Nephron (organoid): ENCODE measurements around the gene EFNB2.

ENCODE experiments used
- H3K27ac Mint-ChIP-seq, 3 experiments: 2 replicates each; pipeline ENCODE4 v1.8.0; 2020; ENCODE audit warnings: mixed read lengths in 3 of 3, mild to moderate bottlenecking in 2 of 3, moderate library complexity in 1 of 3
- H3K27me3 Mint-ChIP-seq: 2 replicates; pipeline ENCODE4 v1.8.0; 2021; ENCODE audit warnings: low read depth, mild to moderate bottlenecking, moderate library complexity, mixed read lengths
- H3K36me3 Mint-ChIP-seq: 2 replicates; pipeline ENCODE4 v1.8.0; 2020; ENCODE audit warnings: low read depth, mixed read lengths
- H3K4me1 Mint-ChIP-seq: 2 replicates; pipeline ENCODE4 v1.8.0; 2020; ENCODE audit warnings: mixed read lengths
- H3K4me3 Mint-ChIP-seq, 3 experiments: 2 replicates each; pipeline ENCODE4 v1.8.0; 2020; ENCODE audit warnings: mild to moderate bottlenecking in 3 of 3, mixed read lengths in 3 of 3, moderate library complexity in 2 of 3
- H3K9me3 Mint-ChIP-seq: 2 replicates; pipeline ENCODE4 v1.8.0; 2020; ENCODE audit warnings: mixed read lengths
- TF ChIP-seq, protein P1 (sequence below), 3 experiments: fragments of 200-600 bp; sonication (generic); IDR thresholded peaks; one replicate each; pipeline ENCODE4 v1.5.0; 2021; ENCODE audit warnings: antibody characterized with exemption in 3 of 3; ENCODE audit not compliant: unreplicated experiment in 3 of 3

EFNB2 gene

DNA sequence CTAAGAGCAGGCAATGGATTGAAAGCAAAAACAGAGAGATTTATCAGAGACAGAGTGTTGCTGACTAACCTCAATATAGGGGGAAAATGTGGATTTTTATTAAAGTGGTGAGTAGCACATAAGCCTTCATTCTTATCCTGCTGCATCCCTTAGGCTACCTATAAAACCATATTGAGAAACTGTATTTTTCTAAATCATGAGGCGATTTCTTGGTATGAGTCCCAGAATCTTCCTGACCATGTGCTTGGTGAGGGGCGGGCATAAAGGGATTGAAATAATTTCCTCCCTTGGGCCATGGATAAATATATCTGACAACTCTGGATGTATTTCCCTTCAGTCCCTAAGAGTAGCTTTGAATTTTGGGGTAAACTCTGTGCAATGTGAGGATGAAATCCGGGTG is 72.8 kb downstream of the EFNB2 start:
- H3K4me1 Mint-ChIP-seq: no peaks in the 10 kb centered on the region
- H3K36me3 Mint-ChIP-seq: peaks cover 3% of the 10 kb centered on the region
- H3K27ac Mint-ChIP-seq: no peak overlapping the region
- peaks cover 9% of the 10 kb centered on the region for H3K27me3 Mint-ChIP-seq
- TF ChIP-seq, protein P1, sequence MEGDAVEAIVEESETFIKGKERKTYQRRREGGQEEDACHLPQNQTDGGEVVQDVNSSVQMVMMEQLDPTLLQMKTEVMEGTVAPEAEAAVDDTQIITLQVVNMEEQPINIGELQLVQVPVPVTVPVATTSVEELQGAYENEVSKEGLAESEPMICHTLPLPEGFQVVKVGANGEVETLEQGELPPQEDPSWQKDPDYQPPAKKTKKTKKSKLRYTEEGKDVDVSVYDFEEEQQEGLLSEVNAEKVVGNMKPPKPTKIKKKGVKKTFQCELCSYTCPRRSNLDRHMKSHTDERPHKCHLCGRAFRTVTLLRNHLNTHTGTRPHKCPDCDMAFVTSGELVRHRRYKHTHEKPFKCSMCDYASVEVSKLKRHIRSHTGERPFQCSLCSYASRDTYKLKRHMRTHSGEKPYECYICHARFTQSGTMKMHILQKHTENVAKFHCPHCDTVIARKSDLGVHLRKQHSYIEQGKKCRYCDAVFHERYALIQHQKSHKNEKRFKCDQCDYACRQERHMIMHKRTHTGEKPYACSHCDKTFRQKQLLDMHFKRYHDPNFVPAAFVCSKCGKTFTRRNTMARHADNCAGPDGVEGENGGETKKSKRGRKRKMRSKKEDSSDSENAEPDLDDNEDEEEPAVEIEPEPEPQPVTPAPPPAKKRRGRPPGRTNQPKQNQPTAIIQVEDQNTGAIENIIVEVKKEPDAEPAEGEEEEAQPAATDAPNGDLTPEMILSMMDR (IDR thresholded peaks at IDR 0.05; ENCODE audit: unreplicated experiment in 3 of 3): no peak
- H3K9me3 Mint-ChIP-seq: no peaks in the 10 kb centered on the region
- H3K4me3 Mint-ChIP-seq: no peak overlapping the region

DNA sequence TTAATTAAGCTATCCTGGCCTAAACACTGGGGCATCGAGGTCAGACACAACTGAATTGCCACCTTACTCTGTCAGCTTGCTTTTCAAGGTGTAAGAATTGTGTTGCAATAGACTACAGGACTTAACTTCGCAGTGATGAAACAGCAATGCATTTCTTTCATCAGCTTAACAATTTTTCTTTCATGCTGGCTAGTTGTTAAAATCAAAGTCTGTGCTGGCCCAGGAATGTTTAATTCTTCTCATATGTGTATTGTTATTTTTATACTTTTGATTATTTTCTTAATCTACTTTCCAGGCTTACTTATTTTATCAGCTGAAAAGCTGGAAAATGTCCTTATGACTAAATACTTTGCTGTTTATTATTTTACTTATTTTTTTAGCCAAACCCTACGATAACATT is 79.7 kb downstream of the EFNB2 start:
- Mint-ChIP-seq H3K27me3 (peaks cover 3% of the 10 kb centered on the region), H3K27ac (no peak overlapping the region), H3K4me3 (no peak overlapping the region), H3K9me3 (no peaks in the 10 kb centered on the region), H3K36me3 (no peaks in the 10 kb centered on the region), H3K4me1 (no peaks in the 10 kb centered on the region)
- TF ChIP-seq, protein P1 (IDR thresholded peaks at IDR 0.05; ENCODE audit: unreplicated experiment in 3 of 3): no peak

DNA sequence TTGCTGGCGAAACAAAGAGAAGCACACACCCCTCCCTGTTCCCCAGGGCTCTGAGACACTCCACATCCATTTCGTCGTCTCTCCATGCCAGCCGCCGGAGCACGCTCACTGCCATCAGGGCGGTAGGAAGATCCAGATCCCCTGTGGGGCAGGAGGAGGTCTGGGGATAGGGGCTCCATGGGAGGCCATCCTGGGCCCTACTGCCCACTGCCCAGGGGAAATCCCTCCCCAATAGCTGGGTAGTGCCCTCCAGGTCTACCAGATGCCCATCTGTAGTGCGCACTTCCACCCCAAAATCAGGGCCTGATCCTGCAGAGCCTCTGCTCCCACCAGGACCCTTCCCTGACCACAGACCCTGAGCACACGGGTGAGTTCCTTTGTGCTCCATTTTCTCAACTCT is 80.3 kb downstream of the EFNB2 start:
- H3K9me3 Mint-ChIP-seq: no peaks in the 10 kb centered on the region
- no peak overlapping the region for H3K4me3 Mint-ChIP-seq
- no peak overlapping the region for H3K27ac Mint-ChIP-seq
- H3K4me1 Mint-ChIP-seq: no peaks in the 10 kb centered on the region
- no peaks in the 10 kb centered on the region for H3K36me3 Mint-ChIP-seq
- TF ChIP-seq, protein P1 (IDR thresholded peaks at IDR 0.05; ENCODE audit: unreplicated experiment in 3 of 3): no peak
- peaks cover 3% of the 10 kb centered on the region for H3K27me3 Mint-ChIP-seq

DNA sequence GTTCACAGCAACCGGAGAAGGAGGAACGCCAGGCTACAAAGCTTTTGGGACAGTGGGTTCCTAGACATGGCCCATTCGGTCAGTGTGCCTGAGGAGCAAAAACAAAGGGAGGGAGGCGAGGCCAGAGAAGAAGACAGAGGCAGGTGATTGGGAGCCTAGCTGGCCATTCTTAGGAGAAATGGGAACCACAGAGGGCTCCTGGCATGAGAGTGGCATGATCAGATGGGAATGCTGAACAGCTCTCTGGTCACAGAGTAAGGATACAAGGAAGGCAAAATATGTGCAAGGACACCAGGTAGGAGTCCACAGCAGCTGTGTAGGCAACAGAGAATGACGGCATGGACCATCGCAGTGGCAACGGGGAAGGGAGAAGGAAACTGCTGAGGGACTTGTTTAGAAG is 82.4 kb downstream of the EFNB2 start:
- Mint-ChIP-seq H3K36me3 (no peaks in the 10 kb centered on the region), H3K9me3 (no peaks in the 10 kb centered on the region), H3K27me3 (peaks cover 6% of the 10 kb centered on the region), H3K27ac (no peak overlapping the region), H3K4me3 (no peak overlapping the region), H3K4me1 (no peaks in the 10 kb centered on the region)
- TF ChIP-seq, protein P1 (IDR thresholded peaks at IDR 0.05; ENCODE audit: unreplicated experiment in 3 of 3): no peak

DNA sequence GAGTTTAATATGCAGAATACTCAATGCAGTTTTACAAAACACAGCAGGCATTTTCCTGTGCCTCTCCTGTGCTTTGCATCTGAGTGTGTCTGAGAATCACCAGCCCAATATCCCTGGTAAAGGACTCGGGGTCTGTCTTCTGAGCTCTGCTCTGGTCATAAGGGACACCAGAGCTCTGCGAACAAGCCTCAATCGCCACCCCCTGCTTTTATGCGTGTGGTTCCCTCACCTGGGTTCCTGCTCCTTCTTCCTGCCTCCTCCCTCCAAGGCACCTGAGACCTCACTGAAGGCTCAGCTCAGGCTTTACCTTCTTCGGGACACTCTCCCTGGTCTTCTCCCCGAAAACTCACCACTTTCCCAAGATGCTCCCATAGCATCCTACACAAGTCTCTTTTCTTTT is 84.5 kb downstream of the EFNB2 start:
- H3K4me3 Mint-ChIP-seq: no peak overlapping the region
- no peaks in the 10 kb centered on the region for H3K9me3 Mint-ChIP-seq
- no peak overlapping the region for H3K27ac Mint-ChIP-seq
- TF ChIP-seq, protein P1 (IDR thresholded peaks at IDR 0.05; ENCODE audit: unreplicated experiment in 3 of 3): no peak
- no peaks in the 10 kb centered on the region for H3K4me1 Mint-ChIP-seq
- H3K36me3 Mint-ChIP-seq: no peaks in the 10 kb centered on the region
- H3K27me3 Mint-ChIP-seq: peaks cover 6% of the 10 kb centered on the region

DNA sequence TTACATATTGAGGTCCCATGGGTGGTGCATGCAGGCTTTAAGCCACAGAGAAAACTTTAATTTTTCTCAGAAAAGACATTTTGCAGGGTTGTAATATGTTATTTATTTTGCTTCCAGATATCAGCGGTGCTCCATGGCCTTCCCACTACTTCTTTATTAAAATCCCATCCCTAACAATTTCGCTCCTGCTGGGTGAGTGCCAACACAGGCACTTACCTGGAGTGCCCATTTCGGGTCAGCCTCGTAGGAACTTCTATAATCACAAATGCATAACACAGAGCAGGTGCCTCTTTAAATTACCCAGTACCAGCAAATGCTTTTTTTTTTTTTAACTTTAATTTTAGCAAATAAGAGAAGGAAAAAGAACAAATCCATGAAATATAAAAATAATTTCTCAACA is 86.4 kb downstream of the EFNB2 start:
- TF ChIP-seq, protein P1 (IDR thresholded peaks at IDR 0.05; ENCODE audit: unreplicated experiment in 3 of 3): no peak
- Mint-ChIP-seq H3K27ac (no peak overlapping the region), H3K9me3 (no peaks in the 10 kb centered on the region), H3K4me3 (no peak overlapping the region), H3K36me3 (no peaks in the 10 kb centered on the region), H3K4me1 (no peaks in the 10 kb centered on the region), H3K27me3 (peaks cover 6% of the 10 kb centered on the region)
